LNCAP (cell line): Measurements from ENCODE around the gene CCDC27.

Source experiments
- TF ChIP-seq, protein P1 (sequence below): fragments of 450-650 bp; IDR thresholded peaks from 2 replicates; pipeline ENCODE4 v1.5.1; 2017; ENCODE audit warnings: mild to moderate bottlenecking

Gene CCDC27

DNA sequence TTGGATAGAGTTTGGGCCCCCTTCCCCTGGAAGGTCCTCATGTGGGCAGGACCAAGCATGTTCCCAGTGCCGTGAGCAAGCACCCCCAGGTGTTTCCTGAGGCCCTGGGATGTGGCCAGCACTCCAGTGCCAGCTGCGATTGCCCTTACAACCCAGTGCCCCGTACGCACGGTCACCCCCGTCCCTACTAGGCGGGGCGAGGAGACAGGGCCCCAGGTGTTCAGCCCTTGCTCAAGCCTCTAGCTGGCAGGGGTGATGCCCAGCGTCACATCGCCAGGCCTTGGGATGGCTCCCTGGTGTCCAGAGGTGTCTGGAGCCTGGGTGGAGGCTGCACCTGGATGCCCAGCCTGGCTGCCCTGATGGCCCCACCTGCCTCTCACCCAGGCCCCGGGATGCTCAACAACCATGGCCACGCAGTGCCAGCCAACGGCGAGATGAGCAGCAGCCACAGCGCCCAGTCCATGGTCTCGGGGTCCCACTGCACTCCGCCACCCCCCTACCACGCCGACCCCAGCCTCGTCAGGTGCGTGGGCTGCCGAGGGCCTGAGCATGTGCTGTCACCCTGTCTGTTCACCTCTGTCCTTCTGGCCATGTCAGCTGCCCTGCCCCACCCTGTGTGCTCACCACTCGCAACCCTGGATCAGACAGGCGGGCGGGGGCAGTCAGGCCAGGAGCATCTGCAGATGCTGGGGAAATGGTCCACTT, 21.6 kb upstream of the CCDC27 start:
- TF ChIP-seq, protein P1, sequence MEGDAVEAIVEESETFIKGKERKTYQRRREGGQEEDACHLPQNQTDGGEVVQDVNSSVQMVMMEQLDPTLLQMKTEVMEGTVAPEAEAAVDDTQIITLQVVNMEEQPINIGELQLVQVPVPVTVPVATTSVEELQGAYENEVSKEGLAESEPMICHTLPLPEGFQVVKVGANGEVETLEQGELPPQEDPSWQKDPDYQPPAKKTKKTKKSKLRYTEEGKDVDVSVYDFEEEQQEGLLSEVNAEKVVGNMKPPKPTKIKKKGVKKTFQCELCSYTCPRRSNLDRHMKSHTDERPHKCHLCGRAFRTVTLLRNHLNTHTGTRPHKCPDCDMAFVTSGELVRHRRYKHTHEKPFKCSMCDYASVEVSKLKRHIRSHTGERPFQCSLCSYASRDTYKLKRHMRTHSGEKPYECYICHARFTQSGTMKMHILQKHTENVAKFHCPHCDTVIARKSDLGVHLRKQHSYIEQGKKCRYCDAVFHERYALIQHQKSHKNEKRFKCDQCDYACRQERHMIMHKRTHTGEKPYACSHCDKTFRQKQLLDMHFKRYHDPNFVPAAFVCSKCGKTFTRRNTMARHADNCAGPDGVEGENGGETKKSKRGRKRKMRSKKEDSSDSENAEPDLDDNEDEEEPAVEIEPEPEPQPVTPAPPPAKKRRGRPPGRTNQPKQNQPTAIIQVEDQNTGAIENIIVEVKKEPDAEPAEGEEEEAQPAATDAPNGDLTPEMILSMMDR: no peak

DNA sequence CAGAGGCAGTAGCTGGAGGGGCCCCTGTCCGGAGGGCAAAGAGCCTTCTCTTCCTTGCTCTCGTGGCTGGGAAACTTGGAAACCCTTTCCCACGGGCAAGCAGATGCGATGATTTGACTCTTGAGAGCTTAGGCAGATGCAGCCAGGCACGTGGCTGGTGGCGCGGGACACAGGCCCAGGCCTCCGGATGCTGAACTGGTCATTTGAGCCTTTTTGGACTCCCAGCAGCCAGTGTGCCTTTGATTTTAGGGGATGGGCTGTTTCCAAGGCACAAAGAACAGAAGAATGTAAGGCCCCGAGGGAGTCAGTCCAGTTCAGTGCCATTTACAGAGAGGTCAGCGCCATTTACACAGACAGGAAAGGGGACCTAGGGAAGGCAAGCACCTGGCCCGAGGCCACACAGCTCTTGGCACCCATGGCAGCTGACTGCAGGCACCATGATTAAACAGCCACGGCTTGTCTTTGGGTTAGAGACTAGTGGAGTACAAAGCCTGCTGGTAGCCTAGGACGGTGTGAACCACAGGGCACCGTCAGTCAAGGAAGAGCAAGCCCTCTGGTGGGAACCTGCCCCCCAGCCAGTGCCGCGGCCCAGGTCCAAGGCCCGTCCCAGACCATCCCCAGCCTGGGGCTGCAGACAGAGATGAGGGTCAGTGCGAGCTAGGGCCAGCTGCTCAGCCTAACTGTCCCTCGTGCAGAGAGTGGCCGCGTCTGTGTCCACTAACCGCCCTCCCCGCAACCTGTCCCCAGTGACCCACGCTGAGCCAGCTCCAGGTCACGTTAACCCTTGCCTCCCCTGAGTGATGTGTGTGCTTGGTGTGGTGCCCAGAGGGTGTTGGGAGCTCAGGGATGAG, 20.4 kb upstream of the CCDC27 start:
- TF ChIP-seq, protein P1: no peak

DNA sequence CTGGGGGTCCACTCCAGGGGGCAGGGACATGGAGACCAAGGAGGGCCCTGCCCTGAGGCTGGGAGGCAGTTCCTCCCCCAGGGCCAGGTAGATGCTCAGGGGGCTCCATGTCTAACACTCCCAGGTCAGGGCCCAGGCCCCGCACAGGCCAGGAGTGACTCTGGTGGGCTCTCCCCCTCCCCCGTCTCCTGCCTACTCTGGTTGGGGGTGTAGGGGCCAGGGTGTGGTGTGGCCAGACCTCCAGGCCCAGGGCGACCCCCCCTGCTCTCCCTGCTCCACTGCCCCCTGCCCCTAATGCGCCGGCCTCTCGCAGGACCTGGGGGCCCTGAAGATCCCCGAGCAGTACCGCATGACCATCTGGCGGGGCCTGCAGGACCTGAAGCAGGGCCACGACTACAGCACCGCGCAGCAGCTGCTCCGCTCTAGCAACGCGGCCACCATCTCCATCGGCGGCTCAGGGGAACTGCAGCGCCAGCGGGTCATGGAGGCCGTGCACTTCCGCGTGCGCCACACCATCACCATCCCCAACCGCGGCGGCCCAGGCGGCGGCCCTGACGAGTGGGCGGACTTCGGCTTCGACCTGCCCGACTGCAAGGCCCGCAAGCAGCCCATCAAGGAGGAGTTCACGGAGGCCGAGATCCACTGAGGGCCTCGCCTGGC, 19.7 kb upstream of the CCDC27 start:
- TF ChIP-seq, protein P1: no peak

DNA sequence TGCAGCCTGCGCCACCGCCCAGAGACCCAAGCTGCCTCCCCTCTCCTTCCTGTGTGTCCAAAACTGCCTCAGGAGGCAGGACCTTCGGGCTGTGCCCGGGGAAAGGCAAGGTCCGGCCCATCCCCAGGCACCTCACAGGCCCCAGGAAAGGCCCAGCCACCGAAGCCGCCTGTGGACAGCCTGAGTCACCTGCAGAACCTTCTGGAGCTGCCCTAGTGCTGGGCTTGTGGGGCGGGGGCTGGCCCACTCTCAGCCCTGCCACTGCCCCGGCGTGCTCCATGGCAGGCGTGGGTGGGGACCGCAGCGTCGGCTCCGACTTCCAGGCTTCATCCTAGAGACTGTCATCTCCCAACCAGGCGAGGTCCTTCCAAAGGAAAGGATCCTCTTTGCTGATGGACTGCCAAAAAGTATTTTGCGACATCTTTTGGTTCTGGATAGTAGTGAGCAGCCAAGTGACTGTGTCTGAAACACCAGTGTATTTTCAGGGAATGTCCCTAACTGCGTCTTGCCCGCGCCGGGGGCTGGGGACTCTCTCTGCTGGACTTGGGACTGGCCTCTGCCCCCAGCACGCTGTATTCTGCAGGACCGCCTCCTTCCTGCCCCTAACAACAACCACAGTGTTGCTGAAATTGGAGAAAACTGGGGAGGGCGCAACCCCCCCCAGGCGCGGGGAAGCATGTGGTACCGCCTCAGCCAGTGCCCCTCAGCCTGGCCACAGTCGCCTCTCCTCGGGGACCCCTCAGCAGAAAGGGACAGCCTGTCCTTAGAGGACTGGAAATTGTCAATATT, 19.0 kb upstream of the CCDC27 start:
- TF ChIP-seq, protein P1: no peak

DNA sequence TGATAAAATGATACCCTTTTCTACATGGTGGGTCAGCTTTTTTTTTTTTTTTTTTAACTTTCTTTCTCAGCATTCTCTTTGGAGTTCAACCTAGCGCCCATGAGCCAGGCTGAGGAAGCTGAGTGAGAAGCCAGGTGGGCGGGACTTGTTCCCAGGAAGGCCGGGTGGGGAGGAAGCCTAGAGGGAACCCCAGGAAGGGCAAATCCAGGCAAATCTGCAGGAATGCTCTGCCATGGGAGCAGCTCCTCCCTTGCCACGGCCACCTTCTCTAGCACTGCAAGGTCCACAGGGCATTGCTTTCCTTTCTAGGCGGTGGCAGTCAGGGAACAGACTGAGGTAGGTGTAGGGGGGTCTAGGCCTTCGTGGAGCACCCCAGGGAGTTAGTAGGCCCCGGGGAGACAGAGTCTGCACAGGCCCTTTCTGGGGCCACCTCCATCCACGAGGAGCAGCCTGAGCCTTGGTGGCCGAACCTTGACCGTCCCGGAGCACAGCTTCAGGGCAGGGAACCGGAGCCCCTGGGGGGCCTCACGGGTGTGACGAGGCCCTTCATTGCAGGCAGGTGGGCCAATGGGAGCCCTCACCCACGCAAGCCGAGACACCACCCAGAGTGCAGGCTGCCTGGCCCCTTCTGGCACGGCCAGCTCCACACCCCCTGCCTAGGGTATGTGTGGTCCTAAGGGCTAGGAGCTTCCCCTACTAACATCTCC, 18.2 kb upstream of the CCDC27 start:
- TF ChIP-seq, protein P1: no peak

DNA sequence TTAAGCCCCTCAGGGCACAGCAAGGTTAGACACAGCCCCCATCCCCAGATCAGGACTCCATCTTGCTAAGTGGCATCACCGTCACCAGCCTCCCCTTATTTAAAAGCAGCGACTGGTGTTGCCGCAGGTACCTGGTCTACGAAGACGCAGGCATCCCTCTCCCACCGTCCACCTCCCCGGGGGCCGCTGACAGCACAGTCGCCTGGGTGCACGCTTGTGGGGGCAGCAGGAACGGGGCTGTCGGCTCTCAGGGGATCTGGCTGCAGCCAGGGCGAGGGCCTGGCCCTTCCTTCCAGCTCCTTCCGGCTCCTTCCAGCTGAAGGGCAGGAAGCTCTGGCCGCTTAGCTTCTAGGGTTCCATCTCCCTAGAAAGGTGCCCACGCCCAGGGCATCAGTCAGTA, 17.6 kb upstream of the CCDC27 start:
- TF ChIP-seq, protein P1: no peak
